Loucy (cell line): Measurements from ENCODE around the gene ETFB.

Experiments used
- H2AFZ ChIP-seq: fragments of 200-600 bp; sonication (generic); 2 replicates; pipeline ENCODE4 v1.6.0; 2016; ENCODE audit warnings: antibody characterized with exemption, mild to moderate bottlenecking, low read length, moderate library complexity
- H3F3A ChIP-seq: fragments of 200-600 bp; 2 replicates; pipeline ENCODE4 v1.6.0; 2016; ENCODE audit warnings: antibody characterized with exemption, low read depth, mild to moderate bottlenecking
- H3K27me3 ChIP-seq: fragments of 200-600 bp; sonication (generic); 2 replicates; pipeline ENCODE4 v1.6.1; 2014; ENCODE audit warnings: low read length, mild to moderate bottlenecking; ENCODE audit not compliant: insufficient read depth, poor library complexity, severe bottlenecking
- H3K36me3 ChIP-seq: fragments of 200-600 bp; sonication (generic); 2 replicates; pipeline ENCODE4 v1.6.1; 2016; ENCODE audit warnings: low read length; ENCODE audit not compliant: insufficient read depth
- H3K4me1 ChIP-seq: fragments of 200-600 bp; sonication (generic); 2 replicates; pipeline ENCODE4 v1.5.1; 2014; ENCODE audit warnings: low read length, mild to moderate bottlenecking; ENCODE audit not compliant: insufficient read depth, poor library complexity, severe bottlenecking
- H3K4me2 ChIP-seq: fragments of 200-600 bp; sonication (generic); 2 replicates; pipeline ENCODE4 v1.6.0; 2014; ENCODE audit warnings: antibody characterized with exemption, low read length, low read depth, mild to moderate bottlenecking; ENCODE audit not compliant: poor library complexity, severe bottlenecking
- H3K4me3 ChIP-seq: fragments of 200-600 bp; sonication (generic); 2 replicates; pipeline ENCODE4 v1.5.1; 2014; ENCODE audit warnings: low read length, mild to moderate bottlenecking, mixed read lengths; ENCODE audit not compliant: poor library complexity, severe bottlenecking
- H3K79me2 ChIP-seq: fragments of 200-600 bp; sonication (generic); 2 replicates; pipeline ENCODE4 v1.6.1; 2014; ENCODE audit warnings: low read length; ENCODE audit not compliant: insufficient read depth
- H3K9ac ChIP-seq: fragments of 200-600 bp; sonication (generic); 2 replicates; pipeline ENCODE4 v1.6.0; 2014; ENCODE audit warnings: mild to moderate bottlenecking, low read depth, low read length, moderate library complexity; ENCODE audit not compliant: poor library complexity, severe bottlenecking
- H3K9me2 ChIP-seq: fragments of 200-600 bp; sonication (generic); replicated peaks from 2 replicates; pipeline ENCODE4 v1.6.1; 2016; ENCODE audit warnings: low read depth, low read length, mixed read lengths
- H3K9me3 ChIP-seq: fragments of 200-600 bp; sonication (generic); 2 replicates; pipeline ENCODE4 v1.6.1; 2014; ENCODE audit warnings: mild to moderate bottlenecking, antibody characterized with exemption, low read length, low read depth; ENCODE audit not compliant: insufficient read depth
- H4K20me1 ChIP-seq: fragments of 200-600 bp; sonication (generic); 2 replicates; pipeline ENCODE4 v1.6.0; 2014; ENCODE audit warnings: antibody characterized with exemption, low read length, mild to moderate bottlenecking; ENCODE audit not compliant: insufficient read depth, poor library complexity, severe bottlenecking
- CTCF ChIP-seq: fragments of 200-600 bp; sonication (generic); conservative IDR thresholded peaks from 2 replicates; pipeline ENCODE4 v1.5.1; 2014; ENCODE audit warnings: mild to moderate bottlenecking, antibody characterized with exemption, low read length
- EZH2phosphoT487 ChIP-seq: fragments of 200-600 bp; IDR thresholded peaks from 2 replicates; pipeline ENCODE4 v1.6.1; 2018; ENCODE audit warnings: antibody characterized with exemption, mild to moderate bottlenecking, moderate library complexity, borderline replicate concordance

ETFB gene

GRCh38 chr19:51326216-51327065, 39.7 kb downstream of the ETFB start:
- Histone ChIP-seq H3K9ac (no peak overlapping the region), H3K4me2 (no peak overlapping the region), H2AFZ (no peak overlapping the region), H3K36me3 (no peaks in the 10 kb centered on the region), H3K4me3 (no peak overlapping the region), H4K20me1 (no peaks in the 10 kb centered on the region), H3K9me3 (no peaks in the 10 kb centered on the region), H3K27me3 (no peaks in the 10 kb centered on the region), H3K9me2 (no peaks in the 10 kb centered on the region), H3K4me1 (no peaks in the 10 kb centered on the region), H3K79me2 (no peaks in the 10 kb centered on the region), H3F3A (no peaks in the 10 kb centered on the region)
- TF ChIP-seq EZH2phosphoT487 = no peak
- no peak for TF ChIP-seq CTCF

GRCh38 chr19:51325161-51325976, 40.8 kb downstream of the ETFB start:
- no peaks in the 10 kb centered on the region for H3K36me3 ChIP-seq
- H3K4me3 ChIP-seq = no peak overlapping the region
- no peaks in the 10 kb centered on the region for H3K27me3 ChIP-seq
- no peaks in the 10 kb centered on the region for H3K9me3 ChIP-seq
- H2AFZ ChIP-seq = no peak overlapping the region
- H3F3A ChIP-seq = no peaks in the 10 kb centered on the region
- no peaks in the 10 kb centered on the region for H3K9me2 ChIP-seq
- H3K4me2 ChIP-seq = no peak overlapping the region
- no peaks in the 10 kb centered on the region for H3K4me1 ChIP-seq
- TF ChIP-seq CTCF (no peak), EZH2phosphoT487 (no peak)
- H3K9ac ChIP-seq = no peak overlapping the region
- H4K20me1 ChIP-seq = no peaks in the 10 kb centered on the region
- no peaks in the 10 kb centered on the region for H3K79me2 ChIP-seq

GRCh38 chr19:51324167-51324481, 42.1 kb downstream of the ETFB start:
- Histone ChIP-seq H3K27me3 (no peaks in the 10 kb centered on the region), H4K20me1 (no peaks in the 10 kb centered on the region), H2AFZ (no peak overlapping the region), H3K36me3 (no peaks in the 10 kb centered on the region), H3K4me3 (no peak overlapping the region), H3K9me3 (no peaks in the 10 kb centered on the region), H3F3A (no peaks in the 10 kb centered on the region), H3K79me2 (no peaks in the 10 kb centered on the region), H3K4me2 (no peak overlapping the region), H3K9ac (no peak overlapping the region), H3K4me1 (no peaks in the 10 kb centered on the region), H3K9me2 (no peaks in the 10 kb centered on the region)
- TF ChIP-seq EZH2phosphoT487 = no peak
- no peak for TF ChIP-seq CTCF
